ENCODE measurements around the gene WSB2. TPM values are rescaled to one million over a fixed set of nuclear protein-coding genes. Genes with fewer than 3 reads are reported as not detected.

Gene WSB2
- total RNA-seq, 1 donor from 2014 or later: 100 TPM

- no peak for TF ChIP-seq CTCF (IDR thresholded peaks at IDR 0.05; ENCODE audit: borderline replicate concordance)
- no peak for DNase-seq
- peak overlapping the region; percentile 90 for H3K27ac ChIP-seq (replicated peaks)
- H3K36me3 ChIP-seq: no peaks in the 10 kb centered on the region
- peak overlapping the region; percentile 92 for H3K4me3 ChIP-seq
- intact Hi-C loops (cut with micrococcal nuclease): no loop called here
- no peaks in the 10 kb centered on the region for H3K27me3 ChIP-seq (ENCODE audit: low read depth)
- no peaks in the 10 kb centered on the region for H3K9me3 ChIP-seq (replicated peaks)
- H3K4me1 ChIP-seq: peaks cover 31% of the 10 kb centered on the region
These were observed 42.2 kb upstream of the WSB2 start for GRCh38 chr12:118103201-118103600.

GRCh38 chr12:118102609-118103008 lies 41.6 kb upstream of the WSB2 start:
- no peaks in the 10 kb centered on the region for H3K36me3 ChIP-seq
- peaks cover 31% of the 10 kb centered on the region for H3K4me1 ChIP-seq
- DNase-seq: no peak
- no peak for TF ChIP-seq CTCF (IDR thresholded peaks at IDR 0.05; ENCODE audit: borderline replicate concordance)
- peak overlapping the region; percentile 90 for H3K27ac ChIP-seq (replicated peaks)
- no peaks in the 10 kb centered on the region for H3K9me3 ChIP-seq (replicated peaks)
- H3K4me3 ChIP-seq: peak overlapping the region; percentile 92
- intact Hi-C loops (cut with micrococcal nuclease): no loop called here
- no peaks in the 10 kb centered on the region for H3K27me3 ChIP-seq (ENCODE audit: low read depth)

GRCh38 chr12:118102070-118102469 lies 41.1 kb upstream of the WSB2 start:
- Histone ChIP-seq H3K4me3 (no peak overlapping the region), H3K27me3 (ENCODE audit: low read depth) (no peaks in the 10 kb centered on the region), H3K4me1 (peaks cover 31% of the 10 kb centered on the region), H3K27ac (replicated peaks) (no peak overlapping the region), H3K9me3 (replicated peaks) (no peaks in the 10 kb centered on the region), H3K36me3 (no peaks in the 10 kb centered on the region)
- DNase-seq: no peak
- TF ChIP-seq CTCF (IDR thresholded peaks at IDR 0.05; ENCODE audit: borderline replicate concordance): no peak
- intact Hi-C loops (cut with micrococcal nuclease): no loop called here

- no peak overlapping the region for H3K27ac ChIP-seq (replicated peaks)
- no peaks in the 10 kb centered on the region for H3K9me3 ChIP-seq (replicated peaks)
- H3K4me3 ChIP-seq: no peak overlapping the region
- H3K4me1 ChIP-seq: peaks cover 31% of the 10 kb centered on the region
- H3K27me3 ChIP-seq (ENCODE audit: low read depth): no peaks in the 10 kb centered on the region
- no peak for TF ChIP-seq CTCF (IDR thresholded peaks at IDR 0.05; ENCODE audit: borderline replicate concordance)
- no peak for DNase-seq
- no peaks in the 10 kb centered on the region for H3K36me3 ChIP-seq
- intact Hi-C loops (cut with micrococcal nuclease): no loop called here
These were observed 40.1 kb upstream of the WSB2 start for GRCh38 chr12:118101051-118101450.

GRCh38 chr12:118098911-118099671 lies 38.1 kb upstream of the WSB2 start:
- Histone ChIP-seq H3K27ac (replicated peaks) (no peak overlapping the region), H3K27me3 (ENCODE audit: low read depth) (no peaks in the 10 kb centered on the region), H3K4me1 (peaks cover 25% of the 10 kb centered on the region), H3K36me3 (peaks cover 7% of the 10 kb centered on the region), H3K4me3 (no peak overlapping the region), H3K9me3 (replicated peaks) (no peaks in the 10 kb centered on the region)
- DNase-seq: no peak
- TF ChIP-seq CTCF (IDR thresholded peaks at IDR 0.05; ENCODE audit: borderline replicate concordance): no peak
- intact Hi-C loops (cut with micrococcal nuclease): no loop called here
